ENCODE measurements around the gene SUSD3.
"Not testable (repeated sequence)": the region's sequence is repeated elsewhere in the genome, so short reads cannot be mapped to it uniquely, and the experiment has no call there.

DNA sequence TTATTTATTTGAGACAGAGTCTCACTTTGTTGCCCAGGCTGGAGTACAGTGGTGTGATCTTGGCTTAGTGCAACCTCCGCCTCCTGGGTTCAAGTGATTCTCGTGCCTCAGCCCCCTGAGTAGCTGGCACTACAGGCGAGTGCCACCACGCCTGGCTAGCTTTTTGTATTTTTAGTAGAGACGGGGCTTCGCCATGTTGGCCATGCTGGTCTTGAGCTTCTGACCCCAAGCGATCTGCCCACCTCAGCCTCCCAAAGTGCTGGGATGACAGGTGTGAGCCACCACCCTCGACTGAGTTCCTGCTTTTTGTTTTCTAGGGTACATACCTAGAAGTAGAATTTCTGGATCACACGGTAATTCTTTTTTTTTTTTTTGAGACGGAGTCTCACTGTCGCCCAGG, 42.6 kb downstream of the SUSD3 start:
- TF ChIP-seq, protein P1, sequence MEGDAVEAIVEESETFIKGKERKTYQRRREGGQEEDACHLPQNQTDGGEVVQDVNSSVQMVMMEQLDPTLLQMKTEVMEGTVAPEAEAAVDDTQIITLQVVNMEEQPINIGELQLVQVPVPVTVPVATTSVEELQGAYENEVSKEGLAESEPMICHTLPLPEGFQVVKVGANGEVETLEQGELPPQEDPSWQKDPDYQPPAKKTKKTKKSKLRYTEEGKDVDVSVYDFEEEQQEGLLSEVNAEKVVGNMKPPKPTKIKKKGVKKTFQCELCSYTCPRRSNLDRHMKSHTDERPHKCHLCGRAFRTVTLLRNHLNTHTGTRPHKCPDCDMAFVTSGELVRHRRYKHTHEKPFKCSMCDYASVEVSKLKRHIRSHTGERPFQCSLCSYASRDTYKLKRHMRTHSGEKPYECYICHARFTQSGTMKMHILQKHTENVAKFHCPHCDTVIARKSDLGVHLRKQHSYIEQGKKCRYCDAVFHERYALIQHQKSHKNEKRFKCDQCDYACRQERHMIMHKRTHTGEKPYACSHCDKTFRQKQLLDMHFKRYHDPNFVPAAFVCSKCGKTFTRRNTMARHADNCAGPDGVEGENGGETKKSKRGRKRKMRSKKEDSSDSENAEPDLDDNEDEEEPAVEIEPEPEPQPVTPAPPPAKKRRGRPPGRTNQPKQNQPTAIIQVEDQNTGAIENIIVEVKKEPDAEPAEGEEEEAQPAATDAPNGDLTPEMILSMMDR (conservative IDR thresholded peaks at IDR 0.05; ENCODE audit: low read depth, low read length): not testable (repeated sequence)
- not testable (repeated sequence) for TF ChIP-seq EZH2 (IDR thresholded peaks at IDR 0.05; ENCODE audit: borderline replicate concordance, low read depth, low read length, poor library complexity, severe bottlenecking)

Measured in A673 (cell line).